ENCODE measurements around the gene PTAFR. TPM values are rescaled to one million over a fixed set of nuclear protein-coding genes. Genes with fewer than 3 reads are reported as not detected.

PTAFR gene
- total RNA-seq, 1 experiment from 2014 or later: 1.3 TPM

DNA sequence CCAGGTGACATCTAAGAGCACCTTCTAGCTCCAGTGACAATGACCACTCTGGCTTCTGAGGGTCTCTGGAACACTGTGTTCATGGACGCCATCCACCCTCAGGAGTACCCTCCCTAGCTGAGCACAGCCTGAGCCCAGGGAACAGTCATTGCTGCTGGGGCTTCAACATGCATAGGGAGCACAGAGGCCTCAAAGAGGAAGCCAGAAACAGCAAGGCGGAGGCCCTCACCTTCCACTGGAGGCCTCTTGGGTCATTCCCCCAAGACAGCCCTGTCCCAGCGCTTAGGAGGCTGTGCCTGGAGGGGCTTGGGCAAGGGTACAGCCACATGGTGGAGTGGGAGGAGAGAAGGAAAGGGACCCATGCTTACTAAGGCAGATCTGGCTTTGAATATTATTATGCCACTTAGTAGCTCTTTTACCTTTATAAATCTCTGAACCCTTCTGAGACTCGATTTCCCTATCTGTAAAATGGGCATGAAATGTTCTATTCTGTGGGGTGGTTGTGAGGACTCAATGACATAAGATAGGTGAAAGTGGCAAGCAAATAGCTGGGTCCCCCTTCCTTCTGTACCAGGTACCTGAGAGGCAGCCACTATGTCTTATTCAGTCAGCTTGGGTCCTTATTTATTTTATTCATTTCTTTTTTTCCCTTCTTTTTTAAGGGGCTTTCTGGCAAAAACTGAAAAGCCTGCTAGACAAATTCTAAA, 32.8 kb downstream of the PTAFR start:
- intact Hi-C loops (cut with micrococcal nuclease): no loop called here
- POLR2A ChIA-PET: no interaction called here
- no TSS peak for BruUV-seq (replicated peaks)
- ATAC-seq (no peak), DNase-seq (ENCODE audit: low read depth, low spot score) (no peak)
- Histone ChIP-seq H2AFZ (ENCODE audit: low read depth, low read length, poor library complexity, severe bottlenecking) (no peak overlapping the region), H3K27ac (ENCODE audit: low read depth, low read length) (no peak overlapping the region), H3K4me3 (replicated peaks in 1 of 2; ENCODE audit: low read depth in 1 of 2, low read length in 2 of 2) (no peak overlapping the region), H3K9ac (ENCODE audit: low read length) (no peak overlapping the region), H3K9me2 (ENCODE audit: insufficient read depth) (no peaks in the 10 kb centered on the region), H3K79me2 (ENCODE audit: insufficient read depth, low read length) (no peaks in the 10 kb centered on the region), H3K9me3 (ENCODE audit: control insufficient read depth in 1 of 2, insufficient read depth in 1 of 2, low read depth in 1 of 2, low read length in 2 of 2) (no peaks in the 10 kb centered on the region), H3K4me2 (ENCODE audit: low read length) (no peak overlapping the region), H4K20me1 (ENCODE audit: insufficient read depth) (no peaks in the 10 kb centered on the region), H3K36me3 (ENCODE audit: control insufficient read depth in 1 of 2, insufficient read depth in 2 of 2, low read length in 2 of 2) (no peaks in the 10 kb centered on the region), H3K27me3 (ENCODE audit: insufficient read depth, low read length) (no peaks in the 10 kb centered on the region), H3K4me1 (ENCODE audit: control insufficient read depth in 1 of 2, insufficient read depth in 2 of 2, low read length in 2 of 2) (peaks cover 0 to 8% of the 10 kb centered on the region in 2 experiments; a peak in 2 of 4 replicates)
- no peak for TF ChIP-seq SP1 (IDR thresholded peaks at IDR 0.05; ENCODE audit: low read depth)
- TF ChIP-seq ZBTB33 (IDR thresholded peaks at IDR 0.05; ENCODE audit: extremely low read depth, insufficient replicate concordance, low read length): no peak
- TF ChIP-seq ZFX (IDR thresholded peaks at IDR 0.05): no peak
- TF ChIP-seq CEBPB (IDR thresholded peaks at IDR 0.05; ENCODE audit: low read depth): no peak
- TF ChIP-seq MAX (IDR thresholded peaks at IDR 0.05): no peak
- no peak for TF ChIP-seq EGR1 (IDR thresholded peaks at IDR 0.05; ENCODE audit: low read depth)
- no peak for TF ChIP-seq EZH2 (IDR thresholded peaks at IDR 0.05)
- TF ChIP-seq RAD21 (IDR thresholded peaks at IDR 0.05; ENCODE audit: low read depth): no peak
- TF ChIP-seq REST (IDR thresholded peaks at IDR 0.05; ENCODE audit: low read depth): no peak
- TF ChIP-seq FOSL1 (IDR thresholded peaks at IDR 0.05; ENCODE audit: low read depth): no peak
- no peak for TF ChIP-seq YY1 (IDR thresholded peaks at IDR 0.05; ENCODE audit: extremely low read depth, insufficient replicate concordance, low read depth, low read length)
- TF ChIP-seq TCF7L2 (IDR thresholded peaks at IDR 0.05; ENCODE audit: borderline replicate concordance, extremely low read depth, insufficient read depth, insufficient read length): no peak
- TF ChIP-seq ATF3 (IDR thresholded peaks at IDR 0.05): no peak
- TF ChIP-seq POLR2A (IDR thresholded peaks at IDR 0.05; ENCODE audit: borderline replicate concordance, extremely low read depth, insufficient read depth, insufficient read length): no peak
- no peak for TF ChIP-seq CTCF (IDR thresholded peaks at IDR 0.05 in 2 of 3, conservative IDR thresholded peaks at IDR 0.05 in 1 of 3; ENCODE audit: borderline replicate concordance in 1 of 3, insufficient read depth in 1 of 3, low read depth in 2 of 3, low read length in 2 of 3)
- no peak for TF ChIP-seq POLR2AphosphoS5 (IDR thresholded peaks at IDR 0.05; ENCODE audit: low read depth, low read length)
- TF ChIP-seq ZNF274 (IDR thresholded peaks at IDR 0.05; ENCODE audit: low read depth, low read length): no peak
- no peak for TF ChIP-seq EZH2phosphoT487 (IDR thresholded peaks at IDR 0.05; ENCODE audit: borderline replicate concordance)
- CTCF ChIA-PET: no interaction called here
- RAD21 ChIA-PET (ENCODE audit: low non-redundant PET in 1 of 2, low total read pairs in 2 of 2, uncharacterized antibody in 2 of 2, unreplicated experiment in 2 of 2): no interaction called here

All from HCT116 (cell line).